GM19239 (cell line): ENCODE measurements around the gene ARHGAP29.

Source experiments
- DNase-seq: peaks from one replicate; pipeline ENCODE4 v3.0.0; 2011; ENCODE audit warnings: low spot score; ENCODE audit not compliant: insufficient read length
- FAIRE-seq: peaks from 2 replicates; lab custom pipeline; 2011; peaks lifted over from hg19 to GRCh38; lab: Jason Lieb, UNC

The ARHGAP29 gene

GRCh38 chr1:94130851-94131595, 106.4 kb downstream of the ARHGAP29 start:
- FAIRE-seq (no peak), DNase-seq (no peak)

DNA sequence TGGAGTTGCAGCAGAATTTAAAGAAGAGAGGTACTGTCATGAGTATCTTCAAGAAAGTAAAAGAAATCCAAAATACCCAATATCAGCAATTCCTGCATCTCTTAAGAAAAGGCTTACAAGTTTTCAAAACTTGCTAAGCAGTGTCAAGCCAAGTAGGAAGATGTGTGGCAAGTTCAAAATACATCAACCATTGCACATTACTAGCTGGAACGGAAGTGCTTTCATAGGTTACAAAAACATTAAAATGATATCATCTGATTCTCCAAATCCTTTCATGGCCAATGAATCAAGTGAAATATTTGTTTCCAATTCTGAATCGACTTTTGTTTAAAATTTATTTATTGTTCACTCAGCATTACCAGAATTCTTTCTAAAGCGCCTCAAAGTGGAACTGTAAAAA, 110.7 kb downstream of the ARHGAP29 start:
- FAIRE-seq (no peak), DNase-seq (no peak)

DNA sequence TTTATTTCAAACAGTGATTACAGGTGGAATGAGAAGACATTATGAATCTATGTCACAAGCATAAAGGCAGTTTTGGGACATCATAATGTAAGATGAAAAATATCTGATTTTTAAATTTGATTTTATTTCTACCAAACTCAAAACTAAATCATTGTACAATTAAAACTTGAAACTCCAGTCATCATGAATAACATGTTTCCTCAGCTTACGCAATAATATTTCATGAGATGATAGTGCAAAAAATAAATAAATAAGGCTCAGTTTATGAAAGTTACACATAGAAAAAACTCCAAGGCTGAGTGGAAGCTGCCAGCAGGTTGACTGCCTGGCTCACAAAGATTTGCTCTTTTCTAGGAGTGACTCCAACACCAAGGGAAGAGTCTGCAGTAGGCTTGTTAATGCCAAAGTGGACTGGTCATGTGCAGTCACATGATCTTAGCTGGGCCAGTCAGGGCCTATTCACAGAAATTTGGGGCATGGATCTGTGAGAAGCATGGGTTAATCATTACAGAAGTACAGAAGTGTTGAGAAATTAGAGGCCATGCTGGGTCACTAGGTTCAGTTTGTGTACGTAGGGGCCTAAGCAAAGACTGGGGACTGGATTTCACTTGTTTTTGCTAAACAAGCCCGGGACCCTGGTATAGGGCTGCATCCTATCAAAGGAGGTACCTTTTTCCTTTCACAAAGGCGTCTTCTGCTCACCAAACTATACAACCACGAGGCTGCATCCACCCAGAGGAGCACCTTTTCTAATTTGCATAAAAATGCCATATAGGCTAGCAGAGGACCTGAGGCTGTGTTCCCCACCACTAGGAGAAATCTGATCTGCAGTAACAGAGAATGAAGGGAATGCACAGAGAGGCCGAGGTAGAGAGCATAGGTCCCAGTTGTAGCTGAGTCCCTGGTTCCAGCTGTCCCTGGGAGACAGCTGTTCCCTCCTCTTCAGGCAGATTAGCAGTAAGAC, 111.6 kb downstream of the ARHGAP29 start:
- DNase-seq (no peak), FAIRE-seq (no peak)

DNA sequence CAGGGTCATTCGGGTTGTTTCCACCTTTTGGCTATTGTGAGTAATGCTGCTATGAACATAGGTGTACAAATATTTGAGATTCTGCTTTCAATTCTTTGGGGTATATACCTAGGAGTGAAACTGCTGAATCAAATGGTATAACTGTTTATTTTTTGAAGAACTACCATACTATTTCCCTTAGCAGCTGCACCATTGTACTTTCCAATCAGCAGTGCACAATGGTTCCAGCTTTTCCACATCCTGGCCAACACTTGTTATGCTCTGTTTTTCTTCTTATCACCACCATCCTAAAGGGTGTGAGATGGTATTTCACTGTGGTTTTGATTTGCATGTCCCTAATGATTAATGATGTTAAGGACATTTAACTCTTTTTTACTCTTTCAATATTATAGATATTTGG, 112.8 kb downstream of the ARHGAP29 start:
- no peak for FAIRE-seq
- DNase-seq = no peak

GRCh38 chr1:94122201-94122970, 115.0 kb downstream of the ARHGAP29 start:
- no peak for FAIRE-seq

More at GRCh38 chr1:94122201-94122970, 115.0 kb downstream of the ARHGAP29 start:
- no peak for DNase-seq
